ENCODE results near the gene PLIN1. TPM values are rescaled to one million over a fixed set of nuclear protein-coding genes. Genes with fewer than 3 reads are reported as not detected.
A peak's percentile ranks its signal among the peaks of the same experiment; 100 is the strongest.
"Not testable (repeated sequence)": the region's sequence is repeated elsewhere in the genome, so short reads cannot be mapped to it uniquely, and the experiment has no call there.

PLIN1 gene
- total and polyA plus RNA-seq, 2 donors (not counting 1 experiment from before 2014, with no cell fraction given) = 0.02 to 0.50 TPM

- Histone ChIP-seq H2AFZ (ENCODE audit: low read length) (no peak overlapping the region), H3K27me3 (ENCODE audit: control insufficient read depth, insufficient read depth, low read length) (no peaks in the 10 kb centered on the region), H3K27ac (ENCODE audit: insufficient read depth, low read length) (no peak overlapping the region), H3K4me2 (ENCODE audit: extremely low read depth, insufficient read depth, low read length) (no peak overlapping the region), H3K9ac (ENCODE audit: insufficient read depth, low read length) (no peak overlapping the region), H4K20me1 (ENCODE audit: control insufficient read depth, extremely low read depth, insufficient read depth, low read length) (no peaks in the 10 kb centered on the region), H3K4me1 (ENCODE audit: control insufficient read depth, extremely low read depth, insufficient read depth, low read length) (no peaks in the 10 kb centered on the region), H3K36me3 (ENCODE audit: control insufficient read depth, insufficient read depth, low read length) (no peaks in the 10 kb centered on the region), H3K4me3 (replicated peaks in 1 of 4; ENCODE audit: control extremely low read depth in 1 of 4, insufficient read depth in 1 of 4, low read depth in 3 of 4, low read length in 4 of 4) (no peak overlapping the region), H3K9me3 (ENCODE audit: control insufficient read depth, insufficient read depth, low read depth, low read length) (no peaks in the 10 kb centered on the region), H3K79me2 (ENCODE audit: control insufficient read depth, insufficient read depth, low read length) (no peaks in the 10 kb centered on the region)
- no peak for DNase-seq (ENCODE audit: low read depth in 2 of 2)
- TF ChIP-seq CTCF (conservative IDR thresholded peaks at IDR 0.05 in 1 of 2, IDR thresholded peaks at IDR 0.05 in 1 of 2; ENCODE audit: low read depth in 1 of 2, low read length in 2 of 2) (no peak), EZH2 (IDR thresholded peaks at IDR 0.05; ENCODE audit: low read length, missing control alignments) (no peak)
Observed at GRCh38 chr15:89693696-89694095, 14.5 kb upstream of the PLIN1 start.

DNA sequence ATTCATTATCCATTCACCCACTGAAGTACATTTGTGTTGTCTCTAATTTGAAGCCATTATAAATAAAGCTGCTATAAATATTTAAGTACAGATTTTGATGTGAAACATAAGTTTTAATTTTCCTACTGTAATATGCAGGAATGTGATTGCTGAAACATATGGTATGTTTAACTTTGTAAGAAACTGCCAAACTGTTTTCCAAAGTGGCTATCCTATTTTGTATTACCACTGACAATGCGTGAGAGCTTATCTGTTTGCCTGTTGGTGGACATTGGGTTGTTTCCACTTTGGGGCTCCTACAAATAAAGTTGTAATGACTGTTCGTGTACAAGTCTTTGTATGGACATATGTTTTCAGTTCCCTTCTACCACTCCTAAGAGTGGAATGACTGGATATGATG lies 13.9 kb upstream of the PLIN1 start:
- H3K36me3 ChIP-seq (ENCODE audit: control insufficient read depth, insufficient read depth, low read length) = no peaks in the 10 kb centered on the region
- no peak for DNase-seq (ENCODE audit: low read depth in 2 of 2)
- H3K27me3 ChIP-seq (ENCODE audit: control insufficient read depth, insufficient read depth, low read length) = no peaks in the 10 kb centered on the region
- H3K9ac ChIP-seq (ENCODE audit: insufficient read depth, low read length) = no peak overlapping the region
- no peak overlapping the region for H2AFZ ChIP-seq (ENCODE audit: low read length)
- no peak overlapping the region for H3K27ac ChIP-seq (ENCODE audit: insufficient read depth, low read length)
- H3K4me3 ChIP-seq (replicated peaks in 1 of 4; ENCODE audit: control extremely low read depth in 1 of 4, insufficient read depth in 1 of 4, low read depth in 3 of 4, low read length in 4 of 4) = no peak overlapping the region
- H3K4me1 ChIP-seq (ENCODE audit: control insufficient read depth, extremely low read depth, insufficient read depth, low read length) = no peaks in the 10 kb centered on the region
- H3K4me2 ChIP-seq (ENCODE audit: extremely low read depth, insufficient read depth, low read length) = no peak overlapping the region
- H3K79me2 ChIP-seq (ENCODE audit: control insufficient read depth, insufficient read depth, low read length) = no peaks in the 10 kb centered on the region
- no peaks in the 10 kb centered on the region for H3K9me3 ChIP-seq (ENCODE audit: control insufficient read depth, insufficient read depth, low read depth, low read length)
- H4K20me1 ChIP-seq (ENCODE audit: control insufficient read depth, extremely low read depth, insufficient read depth, low read length) = no peaks in the 10 kb centered on the region
- TF ChIP-seq EZH2 (IDR thresholded peaks at IDR 0.05; ENCODE audit: low read length, missing control alignments) (no peak), CTCF (conservative IDR thresholded peaks at IDR 0.05 in 1 of 2, IDR thresholded peaks at IDR 0.05 in 1 of 2; ENCODE audit: low read depth in 1 of 2, low read length in 2 of 2) (no peak)

- DNase-seq (ENCODE audit: low read depth in 2 of 2) = peak; percentile 54 to 75
Observed at GRCh38 chr15:89690276-89691218, 11.4 kb upstream of the PLIN1 start, which contains the start of the genes PEX11A and WDR93. TSS of gene PEX11A (minus strand) at chr15:89690754. CDS start at chr15:89690632, 122 bp downstream. TSS of gene WDR93 (plus strand) at chr15:89690811. CDS start at chr15:89701747, 10,936 bp downstream.

DNA sequence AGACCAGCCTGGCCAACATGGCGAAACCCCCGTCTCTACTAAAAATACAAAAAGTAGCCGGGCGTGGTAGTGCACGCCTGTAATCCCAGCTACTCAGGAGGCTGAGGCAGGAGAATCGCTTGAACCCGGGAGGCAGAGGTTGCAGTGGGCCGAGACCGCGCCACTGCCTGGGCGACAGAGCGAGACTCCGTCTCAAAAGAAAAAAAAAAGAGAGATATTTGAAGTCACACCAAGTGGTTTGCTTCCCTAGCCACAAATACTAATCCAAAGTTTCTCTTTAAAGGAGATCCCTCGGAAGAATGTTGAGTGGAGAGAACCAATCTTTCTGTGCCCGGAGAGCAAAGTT lies 10.7 kb upstream of the PLIN1 start:
- H3K4me1 ChIP-seq (ENCODE audit: control insufficient read depth, extremely low read depth, insufficient read depth, low read length); H4K20me1 ChIP-seq (ENCODE audit: control insufficient read depth, extremely low read depth, insufficient read depth, low read length); H3K79me2 ChIP-seq (ENCODE audit: control insufficient read depth, insufficient read depth, low read length); H3K36me3 ChIP-seq (ENCODE audit: control insufficient read depth, insufficient read depth, low read length); H3K27ac ChIP-seq (ENCODE audit: insufficient read depth, low read length); H3K27me3 ChIP-seq (ENCODE audit: control insufficient read depth, insufficient read depth, low read length); H3K9me3 ChIP-seq (ENCODE audit: control insufficient read depth, insufficient read depth, low read depth, low read length); DNase-seq (ENCODE audit: low read depth in 2 of 2): not testable (repeated sequence)
- H3K4me3 ChIP-seq (replicated peaks in 1 of 4; ENCODE audit: control extremely low read depth in 1 of 4, insufficient read depth in 1 of 4, low read depth in 3 of 4, low read length in 4 of 4) = peak overlapping the region; percentile 83 to 91 (median 87)
- peak overlapping the region; percentile 63 for H3K9ac ChIP-seq (ENCODE audit: insufficient read depth, low read length)
- peak overlapping the region; percentile 80 for H2AFZ ChIP-seq (ENCODE audit: low read length)
- peak overlapping the region; percentile 98 for H3K4me2 ChIP-seq (ENCODE audit: extremely low read depth, insufficient read depth, low read length)

More at GRCh38 chr15:89690276-89691218, 11.4 kb upstream of the PLIN1 start, which contains the start of the genes PEX11A and WDR93:
- Histone ChIP-seq H3K36me3 (ENCODE audit: control insufficient read depth, insufficient read depth, low read length) (no peaks in the 10 kb centered on the region), H3K4me3 (replicated peaks in 1 of 4; ENCODE audit: control extremely low read depth in 1 of 4, insufficient read depth in 1 of 4, low read depth in 3 of 4, low read length in 4 of 4) (peak within 1 kb of the TSS; percentile 83 to 91 (median 87)), H4K20me1 (ENCODE audit: control insufficient read depth, extremely low read depth, insufficient read depth, low read length) (no peaks in the 10 kb centered on the region), H3K27me3 (ENCODE audit: control insufficient read depth, insufficient read depth, low read length) (no peaks in the 10 kb centered on the region), H3K27ac (ENCODE audit: insufficient read depth, low read length) (peak within 1 kb of the TSS; percentile 36), H3K9me3 (ENCODE audit: control insufficient read depth, insufficient read depth, low read depth, low read length) (no peaks in the 10 kb centered on the region), H3K4me1 (ENCODE audit: control insufficient read depth, extremely low read depth, insufficient read depth, low read length) (no peaks in the 10 kb centered on the region), H3K9ac (ENCODE audit: insufficient read depth, low read length) (peak within 1 kb of the TSS; percentile 63), H3K4me2 (ENCODE audit: extremely low read depth, insufficient read depth, low read length) (peak within 1 kb of the TSS; percentile 98), H3K79me2 (ENCODE audit: control insufficient read depth, insufficient read depth, low read length) (no peaks in the 10 kb centered on the region), H2AFZ (ENCODE audit: low read length) (peak within 1 kb of the TSS; percentile 80)
- TF ChIP-seq CTCF (conservative IDR thresholded peaks at IDR 0.05 in 1 of 2, IDR thresholded peaks at IDR 0.05 in 1 of 2; ENCODE audit: low read depth in 1 of 2, low read length in 2 of 2) (no peak), EZH2 (IDR thresholded peaks at IDR 0.05; ENCODE audit: low read length, missing control alignments) (no peak)
